Fibroblast of peridontal ligament (primary cell): ENCODE measurements around the gene MYO1D.

ENCODE experiments used
- DNase-seq: peaks from one replicate; pipeline ENCODE4 v3.0.0-alpha.2; 2010; ENCODE audit errors: extremely low read depth

Gene MYO1D

DNA sequence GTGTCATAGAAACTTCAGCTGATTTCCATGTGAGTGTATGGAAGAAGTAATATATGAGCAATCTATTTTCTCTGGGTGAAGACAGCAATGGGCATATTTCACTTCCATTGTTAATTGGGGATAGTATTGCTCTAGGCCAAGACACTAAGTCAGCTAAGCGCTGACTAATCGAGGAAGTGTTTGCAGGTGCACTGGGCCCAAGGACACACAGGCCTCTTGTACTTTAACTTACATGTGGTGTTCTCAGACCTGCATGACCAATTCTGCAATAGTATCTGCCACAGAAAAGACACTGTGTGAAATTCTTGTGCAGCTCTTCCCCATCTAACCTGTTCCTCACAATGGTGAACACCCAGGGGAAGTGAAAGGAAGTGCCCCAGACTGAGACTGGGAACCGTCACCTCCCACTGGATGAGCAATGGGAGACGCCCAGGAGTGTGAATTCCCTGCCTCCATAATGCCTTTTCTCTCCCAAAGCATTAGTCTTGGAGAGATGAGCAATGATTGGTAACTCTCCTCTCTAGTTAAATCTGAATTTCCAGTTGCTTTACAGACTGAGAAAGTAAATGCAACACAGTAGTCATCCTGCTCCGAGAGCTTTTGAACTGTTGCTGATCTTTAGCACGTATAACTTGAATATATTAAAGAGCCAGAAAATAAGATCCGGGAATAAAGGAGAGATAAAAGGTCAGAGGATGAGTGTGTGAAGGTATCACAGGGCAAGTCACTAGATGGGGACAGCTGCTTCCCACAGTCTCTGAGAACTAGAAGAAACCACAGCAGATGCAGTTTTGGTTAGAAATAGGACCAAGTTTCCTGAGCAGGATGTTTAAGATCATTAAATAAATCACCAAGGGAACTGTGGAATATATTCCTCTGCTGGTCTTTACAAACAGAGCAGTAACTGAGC is 307.5 kb downstream of the MYO1D start:
- DNase-seq = no peak

DNA sequence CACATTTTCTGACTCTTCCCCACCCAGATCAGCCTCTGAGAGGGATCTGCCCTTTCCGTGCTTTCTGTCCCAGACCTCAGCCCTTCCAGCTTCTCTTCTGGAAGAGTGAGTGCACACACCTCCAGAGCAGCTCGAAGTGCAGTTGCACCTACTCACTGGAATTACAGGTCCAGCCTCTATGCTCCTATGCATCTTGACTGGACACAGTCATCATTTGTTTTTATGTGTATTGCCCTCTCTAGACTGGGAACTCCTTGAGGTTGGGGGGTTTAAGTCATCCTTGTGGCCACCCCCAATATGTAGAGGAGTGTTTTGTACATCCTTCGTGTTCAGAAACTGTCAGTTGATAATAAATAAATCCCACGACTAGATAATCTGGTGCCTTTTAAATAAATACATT is 308.2 kb downstream of the MYO1D start:
- DNase-seq = no peak

GRCh38 chr17:32567511-32567910 is 309.4 kb downstream of the MYO1D start:
- DNase-seq = no peak

DNA sequence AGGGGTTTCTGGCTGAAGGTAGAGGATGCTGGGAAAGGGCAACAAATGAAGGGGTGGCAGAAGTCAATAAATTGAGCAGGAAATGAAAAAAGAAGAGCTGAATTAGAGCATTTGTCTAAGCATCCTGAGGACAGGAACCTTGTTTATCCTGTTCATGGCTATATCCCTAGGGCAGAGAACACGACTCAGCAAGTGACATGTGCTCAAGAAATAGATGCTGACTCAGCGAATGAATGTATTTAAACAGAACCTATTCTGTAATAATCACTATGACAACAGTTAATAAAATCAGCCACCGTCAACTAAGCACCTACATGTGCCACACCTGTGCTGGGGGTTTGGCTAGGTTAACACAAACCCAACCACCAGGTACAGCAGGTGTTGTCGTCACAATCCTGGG is 309.8 kb downstream of the MYO1D start:
- no peak for DNase-seq

- DNase-seq = no peak
These were observed 310.6 kb downstream of the MYO1D start for GRCh38 chr17:32566303-32566702.

DNA sequence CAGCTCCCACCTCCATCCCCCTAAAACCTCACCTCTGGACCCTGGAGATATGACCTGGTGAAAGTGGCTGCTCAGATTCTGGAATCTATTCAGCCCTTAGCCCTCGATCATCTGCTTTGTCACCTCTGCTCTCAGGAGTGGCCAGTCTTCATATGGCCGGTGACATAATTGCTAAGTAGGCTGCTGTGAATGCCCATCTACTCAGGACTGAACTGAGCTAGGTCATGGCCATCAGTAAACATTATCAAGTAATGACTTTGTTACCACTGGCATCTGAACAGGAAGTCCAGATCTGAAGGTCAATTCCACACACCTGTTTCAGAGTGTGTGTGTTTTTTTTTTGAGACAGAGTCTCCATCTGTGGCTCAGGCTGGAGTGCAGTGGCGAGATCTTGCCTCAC is 311.5 kb downstream of the MYO1D start:
- no peak for DNase-seq

GRCh38 chr17:32564325-32564724 is 312.6 kb downstream of the MYO1D start:
- DNase-seq = no peak

DNA sequence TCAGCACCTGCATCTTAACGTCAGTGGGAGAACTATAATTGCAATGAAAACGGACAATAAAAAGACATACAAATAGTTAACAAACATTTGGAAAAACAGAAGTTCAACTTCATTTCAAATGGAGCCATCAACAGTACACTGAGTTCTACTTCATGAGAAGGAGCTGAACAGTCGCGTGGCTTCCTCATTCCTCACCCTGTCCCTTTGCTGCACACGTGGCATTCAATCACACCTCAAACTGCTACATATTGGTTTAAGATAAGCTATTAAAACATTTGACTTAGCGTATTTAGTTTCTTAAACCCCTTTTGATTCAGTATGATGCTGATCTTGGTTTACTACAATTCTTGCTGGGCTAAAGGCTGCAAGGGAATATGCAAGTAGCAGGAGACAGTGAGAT is 313.3 kb downstream of the MYO1D start:
- DNase-seq = no peak

DNA sequence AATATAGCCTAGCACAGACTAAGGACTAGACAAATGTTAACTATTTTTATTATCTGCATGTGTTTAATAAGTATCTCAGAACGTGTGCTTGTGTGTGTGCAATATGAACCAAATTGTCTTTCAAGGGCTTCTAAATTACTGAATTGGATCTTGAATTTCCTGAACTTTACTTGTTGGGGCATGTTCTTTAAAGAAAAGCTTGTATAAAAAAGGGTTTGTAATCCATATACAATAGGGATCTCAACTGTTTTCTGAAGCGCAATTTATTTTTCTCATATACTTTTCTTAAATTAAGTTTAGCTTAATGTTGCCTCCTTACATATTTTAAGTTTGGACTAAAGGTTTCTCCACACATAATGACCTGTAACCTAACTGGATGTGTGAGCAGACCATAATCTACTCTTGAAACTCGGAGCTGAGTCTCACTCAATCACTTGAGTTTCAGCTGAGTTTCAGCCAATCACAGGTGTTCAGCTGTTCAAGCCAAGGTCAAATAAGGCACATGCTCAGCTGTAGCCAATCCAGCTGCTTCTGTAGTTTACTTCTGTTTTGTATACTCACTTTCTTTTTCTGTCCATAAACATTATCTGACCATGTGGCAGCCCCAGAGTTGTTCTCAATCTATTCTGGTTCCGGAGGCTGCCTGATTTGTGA is 317.8 kb downstream of the MYO1D start:
- DNase-seq = no peak

DNA sequence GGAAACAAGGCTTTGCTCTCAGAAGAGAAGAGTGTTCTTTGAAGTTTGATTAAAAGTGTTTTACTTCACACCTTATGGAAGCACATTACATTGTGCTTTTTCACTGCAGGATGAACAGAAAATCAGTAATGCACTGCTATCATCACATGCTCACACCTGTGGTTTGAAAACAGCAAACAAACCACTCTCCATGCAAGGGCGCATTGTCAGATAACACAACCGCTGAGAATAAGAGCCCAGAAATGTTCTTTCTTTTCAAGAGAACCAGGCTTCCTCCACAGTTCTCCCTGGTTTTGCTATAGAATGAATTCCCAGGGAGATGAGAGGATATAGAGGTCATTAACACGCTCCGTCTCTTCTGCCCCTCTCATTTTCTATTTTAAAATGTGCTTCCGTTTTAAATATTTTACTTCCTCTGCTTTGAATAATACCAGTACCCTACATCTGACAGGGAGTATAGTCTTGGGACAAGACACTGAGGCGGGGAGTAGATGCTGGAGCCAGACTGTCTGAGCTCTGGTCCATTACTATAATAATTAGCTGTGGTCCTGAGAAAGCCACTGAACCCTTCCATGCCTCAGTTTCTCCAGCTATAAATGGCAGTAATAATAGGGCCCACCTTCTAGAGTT is 318.5 kb downstream of the MYO1D start:
- DNase-seq = no peak

GRCh38 chr17:32555611-32556310 is 321.2 kb downstream of the MYO1D start:
- no peak for DNase-seq

GRCh38 chr17:32553168-32553567 is 323.8 kb downstream of the MYO1D start:
- DNase-seq = no peak

DNA sequence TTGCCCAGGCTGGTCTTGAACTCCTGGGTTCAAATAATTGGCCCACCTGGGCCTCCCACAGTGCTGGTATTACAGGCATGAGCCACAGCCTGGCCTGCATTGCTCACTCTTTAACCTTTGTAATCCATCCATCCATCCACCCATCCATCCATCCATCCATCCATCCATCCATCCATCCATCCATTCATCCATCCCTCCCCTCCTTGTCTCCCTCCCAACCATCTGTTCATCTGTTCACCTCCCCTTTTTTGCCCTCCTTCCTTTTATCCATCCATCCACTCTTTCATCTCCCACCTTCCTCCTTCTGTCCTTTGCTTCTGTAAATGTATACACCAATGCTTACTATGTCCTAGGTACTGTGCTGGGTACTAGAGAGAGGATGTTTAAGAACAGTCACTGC is 324.6 kb downstream of the MYO1D start:
- no peak for DNase-seq

GRCh38 chr17:32551186-32551955 is 325.6 kb downstream of the MYO1D start:
- DNase-seq = peak; percentile 5

DNA sequence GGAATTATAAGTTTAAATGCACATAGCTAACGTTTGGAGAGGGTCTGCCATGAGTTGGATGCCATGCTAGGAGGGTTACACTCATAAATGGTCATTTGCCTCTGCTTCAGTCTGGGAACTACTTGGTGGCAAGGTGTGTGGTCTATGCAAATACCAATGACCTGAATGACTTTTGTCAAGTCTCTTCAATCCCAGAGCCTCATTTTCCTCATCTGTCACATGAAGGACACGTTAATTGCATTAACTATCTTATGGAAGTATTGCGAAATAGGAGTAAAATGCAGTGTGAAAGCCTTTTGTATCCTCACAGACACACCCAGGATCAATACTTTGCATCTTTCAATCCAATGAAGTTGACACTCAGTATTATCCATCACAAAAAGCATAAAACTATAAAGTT is 327.4 kb downstream of the MYO1D start:
- no peak for DNase-seq

DNA sequence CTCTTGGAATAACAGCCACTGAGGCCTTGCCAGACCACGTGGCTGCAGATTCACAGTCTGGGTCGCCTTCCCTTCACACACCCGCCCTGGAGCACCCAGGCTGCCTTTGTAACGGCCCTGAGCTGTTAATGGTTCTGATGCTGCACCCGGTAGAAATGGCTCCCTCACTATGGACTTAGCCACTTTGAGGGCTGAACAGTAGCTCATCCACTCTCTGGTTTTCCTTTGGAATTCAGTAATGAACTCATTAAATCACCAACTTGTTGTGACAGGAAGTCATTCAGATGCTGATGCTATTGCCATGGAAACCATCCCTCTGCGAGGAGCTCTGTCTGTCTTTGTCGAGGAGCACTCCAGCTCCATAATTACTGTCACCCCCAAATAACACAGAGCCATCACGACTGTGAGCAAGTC is 330.9 kb downstream of the MYO1D start:
- no peak for DNase-seq

GRCh38 chr17:32542186-32542585 is 334.7 kb downstream of the MYO1D start:
- DNase-seq = no peak

DNA sequence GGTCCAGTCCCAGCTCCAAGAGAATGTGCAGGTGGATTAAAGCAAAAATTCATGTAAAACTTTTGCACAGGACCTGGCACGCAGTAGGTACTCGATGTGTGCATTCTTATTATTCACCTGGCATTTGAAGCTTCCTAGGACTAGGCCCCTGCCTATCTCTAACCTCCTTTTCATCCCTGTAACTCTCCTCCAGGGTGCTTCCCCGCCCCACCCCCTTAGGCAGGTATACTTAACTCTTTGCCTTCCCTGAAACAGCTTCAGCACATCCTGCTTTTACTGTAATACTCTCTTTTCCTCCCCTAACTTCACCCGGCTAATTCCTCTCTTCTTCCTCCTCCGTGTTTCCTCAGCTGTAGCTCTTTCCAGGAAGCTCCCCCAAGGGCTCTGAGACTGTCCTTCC is 335.3 kb downstream of the MYO1D start:
- no peak for DNase-seq

DNA sequence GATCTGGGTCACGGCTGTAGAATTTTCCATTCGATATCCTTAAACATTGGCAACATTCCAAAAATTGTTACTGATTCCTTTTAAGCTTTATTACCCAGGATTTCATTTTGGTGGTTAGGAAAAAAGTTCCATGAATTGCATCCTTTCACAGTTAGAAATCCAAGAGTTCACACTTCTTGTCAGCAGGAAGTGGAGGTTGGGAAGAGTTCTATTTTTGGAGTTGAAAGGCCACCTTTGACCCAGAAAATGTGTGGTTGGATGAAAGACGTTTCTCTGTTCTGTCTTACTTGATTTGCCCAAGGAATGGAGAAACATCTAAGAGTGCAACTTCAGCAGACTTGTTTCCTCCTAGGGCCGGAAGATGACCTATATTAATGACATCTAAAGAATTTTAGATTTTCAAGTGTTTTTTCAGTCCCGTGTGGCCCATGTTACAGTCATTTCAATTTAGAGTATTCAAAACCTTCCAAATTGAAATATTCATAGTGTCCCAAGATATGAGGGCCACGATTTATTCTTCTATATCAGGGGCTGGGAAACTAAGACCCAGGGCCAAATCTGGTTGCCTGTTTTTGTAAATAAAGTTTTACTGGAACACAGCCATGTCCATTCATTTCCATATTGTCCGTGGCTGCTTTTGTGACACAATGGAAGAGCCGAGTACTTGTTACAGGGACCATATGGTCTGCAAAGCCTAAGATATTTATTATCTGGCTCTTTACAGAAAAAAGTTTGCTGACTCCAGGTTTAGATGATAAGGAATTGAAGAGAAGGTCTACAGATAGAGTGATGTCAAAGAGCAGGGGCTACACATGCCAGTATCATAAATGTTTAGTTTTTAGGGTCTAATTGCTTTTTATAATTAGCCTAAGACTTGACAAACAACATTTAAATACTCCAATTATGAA is 339.9 kb downstream of the MYO1D start:
- no peak for DNase-seq

DNA sequence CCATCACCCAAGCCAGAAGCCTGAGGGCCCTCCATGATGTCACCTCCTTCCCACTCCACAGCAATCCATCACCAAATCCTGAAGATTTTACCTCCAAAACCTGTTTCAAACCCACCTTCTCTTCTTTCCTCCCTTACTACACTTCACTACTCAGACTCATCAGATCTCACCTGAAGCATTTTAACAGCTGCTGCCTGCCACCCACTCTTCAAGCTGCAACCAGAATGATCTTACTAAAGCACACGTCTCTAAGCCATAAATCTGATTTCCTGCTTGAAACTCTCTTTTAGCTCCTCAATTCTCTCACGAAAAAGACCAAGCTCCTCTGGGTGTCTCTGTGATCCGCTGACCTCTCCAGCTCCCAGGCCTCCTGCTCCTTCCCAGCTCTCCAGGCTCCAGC is 343.6 kb downstream of the MYO1D start:
- no peak for DNase-seq
